Endothelial cell of umbilical vein (primary cell): Measurements from ENCODE around the gene CASP14. TPM values are rescaled to one million over a fixed set of nuclear protein-coding genes. Genes with fewer than 3 reads are reported as not detected.

ENCODE experiments used
- BruUV-seq: library from RNA; stranded (reverse); fragments of 400-500 nt; replicated peaks from 2 replicates; lab custom pipeline; 2021; lab: Mats Ljungman, UMichigan
- CTCF ChIA-PET: fragments of 300-600, 350-600 bp; sonication (Branson Sonifier 250); formaldehyde crosslinking; loops from one replicate; lab custom pipeline; 2021; ENCODE audit warnings: antibody characterized with exemption, inconsistent platforms; lab: Charles Lee
- POLR2A ChIA-PET: fragments of 300-600, 350-600 bp; sonication (Branson Sonifier 250); formaldehyde crosslinking; loops from one replicate; lab custom pipeline; 2021; ENCODE audit warnings: antibody characterized with exemption, inconsistent platforms; lab: Charles Lee
- DNase-seq: peaks from one replicate; pipeline ENCODE4 v3.0.0-alpha.2; 2011; ENCODE audit warnings: low read depth, low spot score
- FAIRE-seq: peaks from 2 replicates; lab custom pipeline; 2011; peaks lifted over from hg19 to GRCh38; lab: Jason Lieb, UNC
- H2AFZ ChIP-seq: 2 replicates; pipeline ENCODE4 v1.6.0; 2012; ENCODE audit warnings: low read depth, low read length, control low read depth, inconsistent platforms
- H3K27ac ChIP-seq: 2 replicates; pipeline ENCODE4 v1.5.1; 2011; ENCODE audit warnings: low read depth, mild to moderate bottlenecking, control low read depth, low read length, moderate library complexity; ENCODE audit not compliant: insufficient read depth
- H3K27me3 ChIP-seq, 2 experiments: 2 replicates each; pipeline versions ENCODE4 v1.6.0 to v1.6.1; 2011; ENCODE audit warnings: low read length in 2 of 2, mixed read lengths in 1 of 2; ENCODE audit not compliant: control insufficient read depth in 2 of 2, insufficient read depth in 2 of 2
- H3K36me3 ChIP-seq, 2 experiments: 2 replicates in 1 of 2; 3 replicates in 1 of 2; pipeline ENCODE4 v1.5.1; 2011; ENCODE audit warnings: low read length in 2 of 2, mild to moderate bottlenecking in 1 of 2, moderate library complexity in 1 of 2; ENCODE audit not compliant: control insufficient read depth in 2 of 2, insufficient read depth in 2 of 2; ENCODE audit errors: extremely low read depth in 1 of 2
- H3K4me1 ChIP-seq: 3 replicates; pipeline ENCODE4 v1.5.1; 2011; ENCODE audit warnings: mild to moderate bottlenecking, low read length; ENCODE audit not compliant: control insufficient read depth, insufficient read depth; ENCODE audit errors: extremely low read depth
- H3K4me2 ChIP-seq: 2 replicates; pipeline ENCODE4 v1.6.1; 2011; ENCODE audit warnings: low read length, control low read depth, mixed read lengths; ENCODE audit not compliant: insufficient read depth
- H3K4me3 ChIP-seq, 3 experiments: fragments of 200-600 bp in 1 of 3; sonication (generic), shearing (Covaris generic) in 1 of 3; replicated peaks in 1 of 3; 2 replicates each; pipeline ENCODE4 v1.5.1; 2011 to 2016; ENCODE audit warnings: control low read depth in 3 of 3, low read length in 3 of 3, mild to moderate bottlenecking in 2 of 3, inconsistent platforms in 1 of 3, low read depth in 1 of 3, moderate library complexity in 1 of 3; ENCODE audit not compliant: insufficient read depth in 1 of 3
- H3K79me2 ChIP-seq: 2 replicates; pipeline ENCODE4 v1.6.0; 2012; ENCODE audit warnings: low read length, inconsistent platforms; ENCODE audit not compliant: control insufficient read depth, insufficient read depth
- H3K9ac ChIP-seq: replicated peaks from 2 replicates; pipeline ENCODE3; 2011; ENCODE audit warnings: low read length, control low read depth; ENCODE audit not compliant: insufficient read depth; ENCODE audit errors: extremely low read depth
- H3K9me1 ChIP-seq: replicated peaks from 3 replicates; pipeline ENCODE4 v1.6.0; 2011; ENCODE audit warnings: mild to moderate bottlenecking, low read length; ENCODE audit not compliant: control insufficient read depth, insufficient read depth; ENCODE audit errors: extremely low read depth
- H3K9me3 ChIP-seq: replicated peaks from 2 replicates; pipeline ENCODE4 v1.5.1; 2012; ENCODE audit warnings: low read length, inconsistent platforms; ENCODE audit not compliant: control insufficient read depth, insufficient read depth
- H4K20me1 ChIP-seq: replicated peaks from 2 replicates; pipeline ENCODE3; 2011; ENCODE audit warnings: mild to moderate bottlenecking, low read length; ENCODE audit not compliant: control insufficient read depth, insufficient read depth; ENCODE audit errors: extremely low read depth
- CTCF ChIP-seq, 2 donors: IDR thresholded peaks; 1 replicate in 1 of 2; 2 replicates in 1 of 2; pipeline ENCODE4 v1.5.1; 2011; ENCODE audit warnings: low read length in 2 of 2, mild to moderate bottlenecking in 2 of 2, moderate library complexity in 2 of 2, control low read depth in 1 of 2, inconsistent platforms in 1 of 2, low read depth in 1 of 2; ENCODE audit not compliant: insufficient read depth in 1 of 2; ENCODE audit errors: extremely low read depth in 1 of 2
- EZH2 ChIP-seq: IDR thresholded peaks from 2 replicates; pipeline ENCODE4 v1.6.1; 2012; ENCODE audit warnings: borderline replicate concordance, low read depth, mild to moderate bottlenecking, moderate library complexity, low read length, inconsistent platforms; ENCODE audit not compliant: severe bottlenecking
- FOS ChIP-seq: IDR thresholded peaks from 2 replicates; pipeline ENCODE4 v1.6.1; 2011; ENCODE audit warnings: mild to moderate bottlenecking, low read length, moderate library complexity, borderline replicate concordance; ENCODE audit not compliant: insufficient read depth
- GATA2 ChIP-seq: IDR thresholded peaks from 2 replicates; pipeline ENCODE4 v1.7.0; 2011; ENCODE audit warnings: low read depth, mild to moderate bottlenecking, moderate library complexity, mixed read lengths, low read length; ENCODE audit not compliant: insufficient read length, insufficient read depth
- JUN ChIP-seq: IDR thresholded peaks from 2 replicates; pipeline ENCODE4 v1.6.1; 2011; ENCODE audit warnings: borderline replicate concordance, low read depth; ENCODE audit not compliant: insufficient read length, insufficient read depth
- MAX ChIP-seq: IDR thresholded peaks from 2 replicates; pipeline ENCODE4 v1.6.1; 2011; ENCODE audit not compliant: insufficient read depth, insufficient read length
- MYC ChIP-seq: IDR thresholded peaks from one replicate; pipeline ENCODE4 v1.6.1; 2011; ENCODE audit warnings: mild to moderate bottlenecking, low read depth, low read length
- POLR2A ChIP-seq: IDR thresholded peaks from 2 replicates; pipeline ENCODE4 v1.6.1; 2012; ENCODE audit warnings: low read depth, mild to moderate bottlenecking, control low read depth, low read length
- POLR2AphosphoS5 ChIP-seq: IDR thresholded peaks from 2 replicates; pipeline ENCODE4 v1.6.1; 2012; ENCODE audit warnings: low read depth, mild to moderate bottlenecking, control low read depth, low read length, moderate library complexity; ENCODE audit not compliant: insufficient read depth
- dilution Hi-C: fragments of 300-500 bp; cut with MboI; formaldehyde crosslinking; loops from one replicate; pipeline ENCODE4 v1.15.0; 2019; ENCODE audit warnings: low sequenced_read_pairs; ENCODE audit not compliant: extremely low pct_ligation_motif_present
- intact Hi-C: fragments of 100-400 bp; cut with micrococcal nuclease; formaldehyde crosslinking; loops from one replicate; pipeline ENCODE4 v1.10.0; 2022
- polyA plus RNA-seq, 4 experiments: library from polyadenylated mRNA; depleted of rRNA in 3 of 4; stranded (reverse) in 3 of 4; unstranded in 1 of 4; fragments of >200 nt; gene quantifications; 2 replicates each; pipeline versions ENCODE4 v1.2.1 to v1.2.3, GENCODE V29; 2011 to 2012; ENCODE audit warnings: missing spikeins in 1 of 4
- total RNA-seq: library from RNA; stranded (reverse); gene quantifications from 2 replicates; pipeline ENCODE4 v1.2.3, GENCODE V29; 2021

Gene CASP14
- total and polyA plus RNA-seq, 2 donors (not counting 3 experiments of a cell fraction or from before 2014, with no cell fraction given), result not detected

DNA sequence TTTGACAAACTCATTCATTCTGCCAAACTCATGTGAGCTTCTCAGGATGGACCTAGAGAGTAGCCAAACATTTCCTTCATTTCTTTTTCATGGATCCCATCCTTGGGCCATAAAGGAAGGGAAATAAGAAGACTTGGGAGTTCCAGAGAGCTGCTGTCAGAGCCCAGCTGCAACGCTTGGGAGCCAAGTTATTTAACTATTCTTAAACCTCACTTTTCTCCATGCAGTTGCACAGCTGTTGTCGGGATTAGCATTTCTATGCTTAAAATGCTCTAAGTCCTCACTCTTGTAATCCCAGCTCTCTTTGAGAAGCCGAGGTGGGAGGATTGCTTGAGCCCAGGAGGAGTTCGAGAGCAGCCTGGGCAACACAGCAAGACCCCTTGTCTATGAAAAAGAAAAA is 11.7 kb upstream of the CASP14 start:
- no peak for FAIRE-seq
- no peak for TF ChIP-seq MYC
- no peak for TF ChIP-seq FOS
- TF ChIP-seq EZH2, result no peak
- TF ChIP-seq JUN, result no peak
- no peak for TF ChIP-seq POLR2A
- TF ChIP-seq GATA2, result no peak
- no peak for TF ChIP-seq MAX
- no peak for TF ChIP-seq POLR2AphosphoS5
- TF ChIP-seq CTCF (IDR thresholded peaks at IDR 0.05; ENCODE audit: extremely low read depth in 1 of 2, insufficient read depth in 1 of 2, low read depth in 1 of 2, low read length in 2 of 2), result no peak
- POLR2A ChIA-PET, result no interaction called here
- dilution Hi-C loops (no loop called here), intact Hi-C loops (no loop called here)
- H3K27ac ChIP-seq, result no peak overlapping the region
- no peak overlapping the region for H3K4me3 ChIP-seq
- CTCF ChIA-PET, result no interaction called here
- H3K9me3 ChIP-seq, result no peaks in the 10 kb centered on the region
- no peaks in the 10 kb centered on the region for H3K9me1 ChIP-seq
- no peaks in the 10 kb centered on the region for H3K4me1 ChIP-seq
- H3K79me2 ChIP-seq, result no peaks in the 10 kb centered on the region
- no TSS peak for BruUV-seq
- no peaks in the 10 kb centered on the region for H3K36me3 ChIP-seq
- no peak overlapping the region for H3K9ac ChIP-seq
- no peak overlapping the region for H3K4me2 ChIP-seq
- no peaks in the 10 kb centered on the region for H4K20me1 ChIP-seq
- no peak for DNase-seq
- H2AFZ ChIP-seq, result no peak overlapping the region
- H3K27me3 ChIP-seq, result no peaks in the 10 kb centered on the region
